HG03097 (cell line): ENCODE data around the gene SLC2A9.

Experiments used
- ATAC-seq: cut with Tn5 transposase; IDR thresholded peaks from one replicate; pipeline ENCODE4 v1.9.1; 2021; ENCODE audit not compliant: unreplicated experiment, low FRiP score

SLC2A9 gene

GRCh38 chr4:10046471-10046870, 25.2 kb upstream of the SLC2A9 start:
- no peak for ATAC-seq

- no peak for ATAC-seq
Measured at GRCh38 chr4:10045481-10045880, 24.2 kb upstream of the SLC2A9 start.

GRCh38 chr4:10041036-10041435, 19.7 kb upstream of the SLC2A9 start:
- ATAC-seq, result no peak

- no peak for ATAC-seq
Measured at GRCh38 chr4:10040049-10040892, 19.0 kb upstream of the SLC2A9 start.

GRCh38 chr4:10036807-10037342, 15.6 kb upstream of the SLC2A9 start:
- ATAC-seq, result no peak

GRCh38 chr4:10035130-10035529, 13.8 kb upstream of the SLC2A9 start:
- ATAC-seq, result no peak

- ATAC-seq, result no peak
Measured at GRCh38 chr4:10034612-10035104, 13.4 kb upstream of the SLC2A9 start.

- no peak for ATAC-seq
Measured at GRCh38 chr4:10034136-10034535, 12.8 kb upstream of the SLC2A9 start.

GRCh38 chr4:10033191-10033881, 12.0 kb upstream of the SLC2A9 start:
- no peak for ATAC-seq

- ATAC-seq, result no peak
Measured at GRCh38 chr4:10032625-10033024, 11.3 kb upstream of the SLC2A9 start.

- ATAC-seq, result no peak
Measured at GRCh38 chr4:10031668-10032590, 10.6 kb upstream of the SLC2A9 start.

GRCh38 chr4:10030972-10031667, 9.8 kb upstream of the SLC2A9 start:
- no peak for ATAC-seq

- no peak for ATAC-seq
Measured at GRCh38 chr4:10029403-10029802, 8.1 kb upstream of the SLC2A9 start.

- ATAC-seq, result no peak
Measured at GRCh38 chr4:10028910-10029309, 7.6 kb upstream of the SLC2A9 start.

GRCh38 chr4:10026485-10026884, 5.2 kb upstream of the SLC2A9 start:
- no peak for ATAC-seq

- no peak for ATAC-seq
Measured at GRCh38 chr4:10025230-10025806, 4.0 kb upstream of the SLC2A9 start.

- ATAC-seq, result no peak
Measured at GRCh38 chr4:10024303-10024702, 3.0 kb upstream of the SLC2A9 start.

GRCh38 chr4:10023806-10024205, 2.5 kb upstream of the SLC2A9 start:
- ATAC-seq, result no peak

- ATAC-seq, result no peak
Measured at GRCh38 chr4:10023050-10023419, 1.7 kb upstream of the SLC2A9 start.
